Measurements from ENCODE around the gene TECPR1. TPM values are rescaled to one million over a fixed set of nuclear protein-coding genes. Genes with fewer than 3 reads are reported as not detected.

TECPR1 gene, protein sequence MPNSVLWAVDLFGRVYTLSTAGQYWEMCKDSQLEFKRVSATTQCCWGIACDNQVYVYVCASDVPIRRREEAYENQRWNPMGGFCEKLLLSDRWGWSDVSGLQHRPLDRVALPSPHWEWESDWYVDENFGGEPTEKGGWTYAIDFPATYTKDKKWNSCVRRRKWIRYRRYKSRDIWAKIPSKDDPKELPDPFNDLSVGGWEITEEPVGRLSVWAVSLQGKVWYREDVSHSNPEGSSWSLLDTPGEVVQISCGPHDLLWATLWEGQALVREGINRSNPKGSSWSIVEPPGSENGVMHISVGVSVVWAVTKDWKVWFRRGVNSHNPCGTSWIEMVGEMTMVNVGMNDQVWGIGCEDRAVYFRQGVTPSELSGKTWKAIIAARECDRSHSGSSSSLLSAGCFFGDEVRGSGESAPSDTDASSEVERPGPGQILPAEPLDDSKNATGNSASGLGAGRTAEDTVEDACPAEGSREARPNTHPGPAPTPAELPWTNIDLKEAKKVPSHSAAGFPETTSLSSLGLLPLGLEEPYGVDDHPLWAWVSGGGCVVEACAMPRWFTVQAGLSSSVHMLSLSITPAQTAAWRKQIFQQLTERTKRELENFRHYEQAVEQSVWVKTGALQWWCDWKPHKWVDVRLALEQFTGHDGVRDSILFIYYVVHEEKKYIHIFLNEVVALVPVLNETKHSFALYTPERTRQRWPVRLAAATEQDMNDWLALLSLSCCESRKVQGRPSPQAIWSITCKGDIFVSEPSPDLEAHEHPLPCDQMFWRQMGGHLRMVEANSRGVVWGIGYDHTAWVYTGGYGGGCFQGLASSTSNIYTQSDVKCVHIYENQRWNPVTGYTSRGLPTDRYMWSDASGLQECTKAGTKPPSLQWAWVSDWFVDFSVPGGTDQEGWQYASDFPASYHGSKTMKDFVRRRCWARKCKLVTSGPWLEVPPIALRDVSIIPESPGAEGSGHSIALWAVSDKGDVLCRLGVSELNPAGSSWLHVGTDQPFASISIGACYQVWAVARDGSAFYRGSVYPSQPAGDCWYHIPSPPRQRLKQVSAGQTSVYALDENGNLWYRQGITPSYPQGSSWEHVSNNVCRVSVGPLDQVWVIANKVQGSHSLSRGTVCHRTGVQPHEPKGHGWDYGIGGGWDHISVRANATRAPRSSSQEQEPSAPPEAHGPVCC
- 86.3 and 87.5 TPM in 2 replicates for total RNA-seq

DNA sequence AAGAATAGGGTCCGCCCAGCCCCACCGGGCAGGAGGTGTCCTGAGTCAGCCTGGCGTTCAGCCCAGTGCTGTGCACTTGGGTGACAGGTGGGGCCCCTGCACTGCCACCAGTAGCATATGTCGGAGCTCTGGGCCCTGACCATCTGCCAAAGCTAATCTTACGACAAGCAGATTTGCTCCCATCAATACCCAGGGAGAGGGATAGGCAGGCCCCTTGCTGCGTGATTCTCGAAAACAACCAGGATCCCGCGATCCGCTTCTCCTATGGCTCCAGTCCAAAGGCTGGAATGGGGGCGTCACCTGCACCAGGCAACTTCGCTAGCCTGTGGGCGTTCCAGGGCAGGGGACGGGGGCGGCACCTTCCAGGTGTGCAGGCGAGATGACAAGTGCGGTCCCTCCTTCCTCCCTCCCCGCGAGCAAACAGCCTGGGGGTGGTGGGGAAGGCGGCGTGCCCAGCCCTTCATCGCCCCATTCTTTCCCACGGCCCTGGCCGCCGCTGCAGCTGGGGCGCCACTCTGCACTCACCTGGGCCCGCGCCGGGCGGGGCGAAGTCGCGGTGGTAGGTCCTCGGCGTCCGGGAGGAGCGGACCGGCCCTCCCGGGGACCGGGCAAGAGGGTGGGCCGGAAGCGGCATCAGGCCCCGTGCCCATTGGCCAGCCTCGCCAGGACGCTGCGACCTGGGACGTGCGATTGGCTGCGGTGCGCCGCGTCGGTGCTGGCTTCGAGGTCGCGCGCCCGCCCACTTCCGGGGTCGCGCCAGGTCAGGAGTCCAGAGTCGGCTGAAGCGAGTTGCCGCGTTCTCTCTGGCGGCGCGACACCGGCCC, at the start of gene TECPR1:
TECPR1 (minus strand) TSS at position 632 of the 824 bp plus-strand sequence. CDS start 6,086 bp downstream, outside the sequence.
- intact Hi-C loops (cut with micrococcal nuclease), result loop anchor here (1.0 to 10.0 kb wide), 16 partner anchors 8 to 1777 kb away; partner anchors contain the start of genes ARPC1A, ASNS, BAIAP2L1 and BHLHA15

DNA sequence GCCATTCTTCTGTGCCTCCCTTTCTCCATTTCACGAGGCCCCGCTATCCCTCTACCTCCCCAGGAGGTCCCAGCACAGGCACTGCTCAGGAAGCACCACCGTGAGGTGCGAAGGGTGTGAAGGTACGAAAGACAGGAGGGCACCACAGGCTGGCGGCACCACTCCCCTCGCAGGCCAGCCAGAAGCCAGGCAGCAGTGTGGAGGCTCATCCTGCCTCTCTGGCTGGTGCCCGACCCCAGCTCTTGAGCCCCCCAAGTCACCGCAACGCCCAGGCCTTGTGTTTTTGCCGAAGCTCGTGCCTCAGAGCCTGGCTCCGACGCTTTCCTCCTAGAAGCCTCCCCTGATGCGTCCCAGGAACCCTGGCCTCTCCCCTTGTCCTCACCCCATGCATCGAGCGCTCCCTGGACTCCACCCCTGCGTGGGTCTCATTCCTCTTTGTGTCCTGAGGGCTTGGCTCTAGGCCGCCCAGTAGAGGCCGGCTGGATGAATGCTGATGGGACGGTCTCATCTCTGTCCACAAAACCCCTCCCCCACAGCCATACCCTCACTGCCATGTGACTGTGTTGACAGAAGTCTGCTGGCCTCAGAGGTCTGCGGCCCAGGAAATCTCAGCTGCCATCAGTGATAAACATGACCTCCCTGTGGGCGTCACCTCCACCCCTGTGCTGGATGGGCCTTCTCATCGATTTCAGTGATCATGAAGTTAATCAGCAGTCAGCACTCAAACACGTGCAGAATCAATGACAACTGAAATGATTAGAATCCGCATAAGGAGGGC, 48.8 kb upstream of the TECPR1 start:
- intact Hi-C loops (cut with micrococcal nuclease), result no loop called here

DNA sequence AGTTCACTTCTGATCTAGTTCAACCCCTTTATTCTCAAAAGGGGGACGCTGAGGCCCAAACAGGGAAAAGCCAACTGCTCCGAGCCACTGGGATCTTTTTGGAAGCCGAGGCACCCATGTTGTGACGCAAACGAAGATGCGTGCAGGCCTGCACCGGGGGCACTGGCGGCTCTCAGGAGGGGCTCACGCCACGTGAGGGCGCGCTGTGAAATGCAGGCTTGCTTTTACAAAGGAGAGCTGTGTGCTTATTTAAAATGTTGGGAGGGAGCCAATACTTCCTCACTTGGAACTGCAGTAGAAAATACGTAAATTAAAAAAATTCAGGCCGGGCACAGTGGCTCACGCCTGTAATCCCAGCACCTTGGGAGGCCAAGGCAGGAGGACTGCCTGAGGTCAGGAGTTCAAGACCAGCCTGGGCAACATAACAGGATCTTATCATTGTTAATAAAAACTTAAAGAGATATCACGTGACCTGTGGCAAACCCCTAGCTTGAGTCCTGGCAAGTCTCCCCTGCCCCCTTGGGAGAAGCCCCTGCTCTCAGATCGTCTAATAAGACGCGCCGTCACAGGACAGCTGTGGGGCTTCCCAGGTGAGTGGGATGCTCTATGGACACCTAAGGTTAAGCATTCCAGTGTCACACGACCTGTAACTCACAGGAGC, 45.7 kb upstream of the TECPR1 start:
- intact Hi-C loops (cut with micrococcal nuclease), result no loop called here

DNA sequence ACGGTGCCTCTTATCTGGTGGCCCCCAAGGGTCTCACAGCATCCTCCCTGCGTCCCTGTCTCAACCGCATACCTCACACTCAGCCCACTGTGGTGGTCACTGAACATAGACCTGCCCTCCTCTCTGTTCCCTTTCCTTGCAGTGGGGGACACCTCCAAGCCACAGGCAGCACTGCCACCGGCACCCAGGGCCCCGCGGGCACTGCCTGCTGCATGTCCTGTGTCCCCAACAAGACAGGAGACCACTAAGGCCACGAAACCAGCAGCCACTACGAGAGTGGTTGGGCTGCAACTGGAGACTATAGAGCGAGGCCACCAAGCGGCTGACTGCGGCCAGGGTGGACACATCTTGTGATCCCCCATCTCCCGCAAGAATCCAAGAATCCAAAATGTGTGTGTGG, 44.8 kb upstream of the TECPR1 start:
- intact Hi-C loops (cut with micrococcal nuclease), result no loop called here

DNA sequence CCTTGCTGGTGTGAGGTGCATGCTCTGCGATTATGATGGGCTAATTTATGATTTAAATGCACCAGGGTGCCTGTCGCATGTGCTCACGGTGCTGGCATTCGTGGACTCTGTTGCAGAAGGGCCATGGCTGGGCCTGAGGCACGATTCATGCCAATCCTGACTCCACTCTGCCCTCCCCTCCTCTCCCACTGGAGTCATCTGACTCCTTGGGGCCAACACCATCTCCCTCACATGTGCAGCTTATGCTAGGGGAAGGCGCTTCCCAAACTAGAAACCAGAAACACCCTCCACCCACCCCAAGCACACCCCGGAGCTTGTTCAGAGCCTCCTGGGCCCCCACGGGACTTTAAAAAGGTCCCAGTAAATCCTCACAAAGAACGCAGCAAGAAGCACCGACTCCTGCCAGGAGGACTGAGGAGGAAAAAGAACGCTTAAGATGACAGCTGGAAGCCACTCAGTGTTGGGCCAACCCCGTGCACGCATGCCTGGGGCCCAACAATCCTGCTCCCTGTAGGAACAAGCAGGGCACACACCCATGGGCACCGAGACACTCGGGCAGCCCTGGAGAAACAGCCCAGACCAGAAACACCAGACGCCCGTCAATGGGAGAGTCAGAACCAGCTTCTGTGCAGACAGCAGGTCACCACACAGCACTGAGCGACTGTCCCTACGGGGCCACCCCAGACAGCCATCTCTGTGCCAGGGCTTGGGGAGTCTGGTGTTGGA, 43.6 kb upstream of the TECPR1 start:
- intact Hi-C loops (cut with micrococcal nuclease), result no loop called here

DNA sequence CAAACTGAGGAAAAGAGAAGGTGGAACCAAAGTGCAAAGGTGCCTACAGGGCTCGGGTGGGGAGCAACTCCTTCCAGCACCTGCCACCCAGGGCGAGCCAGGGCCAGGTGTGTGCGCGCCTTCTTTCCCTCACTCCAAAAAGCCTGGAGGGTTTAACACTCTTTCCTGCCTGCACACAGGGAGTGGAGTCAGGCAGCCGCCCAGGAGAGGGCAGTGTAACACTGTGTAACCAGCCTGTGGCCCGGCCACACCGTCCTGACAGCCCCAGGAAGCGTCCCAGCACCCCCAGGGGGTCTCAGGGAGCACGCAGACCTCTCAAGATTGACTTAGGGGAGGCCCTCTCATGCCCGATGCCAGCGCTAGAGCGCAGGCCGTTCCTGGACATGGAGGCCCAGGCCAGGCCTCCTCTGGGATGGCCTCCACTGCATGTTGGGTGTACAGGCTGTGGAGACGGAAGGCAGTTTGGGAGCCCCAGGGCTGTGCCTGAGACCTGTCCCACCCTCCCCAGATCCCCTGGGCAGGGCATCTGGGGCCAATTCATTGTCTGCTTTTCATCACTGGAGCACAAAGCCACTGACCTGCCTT, 42.9 kb upstream of the TECPR1 start:
- intact Hi-C loops (cut with micrococcal nuclease), result no loop called here

DNA sequence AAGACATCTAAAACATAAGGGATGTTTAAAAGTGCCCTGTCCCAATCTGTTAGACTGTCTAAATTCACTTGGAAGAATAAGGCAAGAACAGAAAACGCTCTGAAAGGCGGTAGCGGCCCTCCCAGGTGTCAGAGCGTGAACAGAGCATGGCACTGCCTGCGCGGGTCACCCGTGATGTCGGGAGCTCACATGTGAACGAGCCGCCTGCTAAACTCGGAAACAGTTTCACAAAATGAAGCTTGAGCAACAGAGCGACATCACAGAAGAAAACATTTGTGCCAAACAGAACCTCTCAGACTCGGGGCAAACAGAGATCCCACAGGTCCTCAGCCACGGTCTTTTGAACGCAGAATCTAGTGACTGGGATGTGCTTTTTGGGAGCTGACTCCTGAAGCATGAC, 42.3 kb upstream of the TECPR1 start:
- intact Hi-C loops (cut with micrococcal nuclease), result no loop called here

DNA sequence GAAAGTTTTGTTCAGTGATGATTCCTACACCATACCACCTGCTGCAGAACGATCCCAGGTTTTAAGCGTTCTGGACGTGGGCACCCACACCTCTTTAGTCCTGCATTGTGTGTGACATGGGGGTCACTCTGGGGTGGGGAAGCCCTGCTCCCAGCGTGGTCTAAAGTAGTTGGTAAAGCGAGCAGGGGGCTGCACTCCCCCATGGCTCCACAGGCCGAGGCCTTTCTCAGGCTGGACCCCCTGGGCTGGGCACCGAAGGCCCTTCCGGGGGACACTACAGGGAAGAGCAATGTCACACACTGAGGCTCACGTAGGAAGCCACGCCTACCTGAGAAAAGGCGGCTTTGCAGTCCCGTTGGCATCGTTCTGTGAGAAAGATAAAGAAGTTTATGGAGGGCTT, 41.7 kb upstream of the TECPR1 start:
- intact Hi-C loops (cut with micrococcal nuclease), result no loop called here

DNA sequence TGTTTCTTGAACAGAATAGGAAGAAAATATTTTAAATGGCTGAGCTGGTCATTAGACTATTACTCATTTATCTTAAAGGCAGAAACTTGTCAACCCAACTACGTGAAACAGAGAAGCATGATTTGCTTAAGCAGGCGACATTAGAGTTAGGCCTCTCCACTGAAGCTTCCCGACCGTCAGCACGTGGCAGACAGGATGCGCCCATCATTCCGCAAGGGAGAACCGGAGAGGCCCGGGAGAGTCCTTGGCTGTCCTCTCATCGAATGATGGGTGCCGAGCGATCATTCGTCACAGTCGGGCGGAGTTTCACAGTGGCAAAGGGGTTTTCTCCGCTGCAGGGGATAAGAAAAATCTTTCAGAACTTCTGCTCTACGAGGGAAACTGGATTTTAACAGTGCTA, 41.2 kb upstream of the TECPR1 start:
- intact Hi-C loops (cut with micrococcal nuclease), result no loop called here

DNA sequence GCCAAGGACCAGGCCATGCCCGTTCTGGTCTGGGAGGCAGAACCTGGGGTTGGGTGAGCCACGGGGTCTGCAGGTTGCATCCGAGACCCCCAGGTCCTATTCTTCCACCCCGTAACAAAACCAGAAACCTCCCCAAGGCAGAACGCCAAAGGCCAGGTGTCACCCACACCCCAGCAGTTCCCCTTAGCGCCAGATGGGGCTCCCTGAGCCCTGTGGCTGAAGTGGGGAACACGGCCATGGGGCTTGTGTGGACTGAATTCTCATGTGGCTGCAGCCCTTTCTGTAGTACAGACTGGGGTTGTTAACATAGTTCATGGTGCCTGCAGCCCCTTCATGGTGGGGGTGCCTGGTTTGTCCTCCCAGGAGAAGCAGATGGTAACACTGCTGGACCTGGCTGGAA, 39.7 kb upstream of the TECPR1 start:
- intact Hi-C loops (cut with micrococcal nuclease), result no loop called here

DNA sequence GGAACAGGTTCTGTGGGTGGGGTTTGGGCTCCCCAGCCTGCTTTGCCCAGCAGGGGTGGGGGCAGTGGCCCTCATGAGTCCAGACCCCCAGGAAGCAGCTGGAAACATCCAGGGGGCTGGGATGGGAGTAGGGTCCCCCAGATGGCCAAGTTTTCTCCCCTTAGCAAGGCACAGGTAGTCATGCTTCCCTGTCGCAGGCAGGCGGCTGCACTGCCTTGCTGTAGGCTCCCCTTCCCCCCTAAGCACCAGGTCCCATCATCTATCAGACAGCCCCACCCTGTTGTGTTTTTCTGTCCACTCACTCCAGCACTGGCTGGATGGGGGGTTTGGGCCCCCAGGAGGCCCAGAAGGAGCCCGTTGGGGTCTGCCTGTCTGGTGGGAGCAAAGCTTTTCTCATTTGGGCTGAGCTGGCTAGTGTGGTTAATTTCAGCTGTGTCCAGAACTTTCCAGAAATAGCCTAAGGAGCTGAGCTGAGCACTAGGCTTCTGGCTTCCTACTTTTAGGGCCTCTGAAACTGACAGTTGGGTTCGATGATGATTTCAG, 37.4 kb upstream of the TECPR1 start:
- intact Hi-C loops (cut with micrococcal nuclease), result no loop called here

DNA sequence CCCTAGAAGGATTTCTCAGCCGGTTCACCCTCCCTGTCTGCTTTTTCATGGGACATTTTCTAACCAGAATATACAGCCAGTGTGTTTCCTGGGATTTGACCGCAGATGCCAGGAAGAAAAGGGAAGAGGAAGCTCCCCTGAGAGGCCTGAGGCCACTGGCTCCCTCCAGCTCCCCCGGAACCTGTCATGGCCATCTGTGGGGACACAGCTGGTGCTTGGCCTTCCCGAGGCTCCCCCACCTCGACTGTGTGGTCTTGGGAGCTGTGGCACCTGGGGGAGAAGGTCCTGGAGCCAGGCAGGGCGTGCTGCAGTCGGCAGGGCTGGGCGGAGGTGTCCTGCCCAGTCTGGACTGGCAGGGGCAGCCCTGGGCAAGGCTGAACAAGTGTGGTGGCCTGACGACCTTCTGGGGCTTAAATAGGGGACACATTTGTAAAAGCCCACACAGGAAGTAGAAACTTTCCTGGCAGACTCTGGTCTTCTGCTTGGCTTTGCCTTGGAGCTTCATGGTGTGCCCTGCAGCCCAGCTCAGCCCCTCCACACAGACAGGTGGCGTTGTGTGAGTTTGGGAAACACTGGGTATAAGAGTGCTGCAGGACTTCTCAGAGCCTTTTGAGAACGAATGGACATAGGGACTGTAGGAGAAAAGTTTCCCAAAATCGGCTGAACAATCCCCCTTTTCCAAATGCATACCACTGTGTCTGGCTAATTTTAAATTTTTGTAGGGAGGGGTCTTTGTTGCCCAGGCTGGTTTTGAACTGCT, 36.2 kb upstream of the TECPR1 start:
- intact Hi-C loops (cut with micrococcal nuclease), result no loop called here

DNA sequence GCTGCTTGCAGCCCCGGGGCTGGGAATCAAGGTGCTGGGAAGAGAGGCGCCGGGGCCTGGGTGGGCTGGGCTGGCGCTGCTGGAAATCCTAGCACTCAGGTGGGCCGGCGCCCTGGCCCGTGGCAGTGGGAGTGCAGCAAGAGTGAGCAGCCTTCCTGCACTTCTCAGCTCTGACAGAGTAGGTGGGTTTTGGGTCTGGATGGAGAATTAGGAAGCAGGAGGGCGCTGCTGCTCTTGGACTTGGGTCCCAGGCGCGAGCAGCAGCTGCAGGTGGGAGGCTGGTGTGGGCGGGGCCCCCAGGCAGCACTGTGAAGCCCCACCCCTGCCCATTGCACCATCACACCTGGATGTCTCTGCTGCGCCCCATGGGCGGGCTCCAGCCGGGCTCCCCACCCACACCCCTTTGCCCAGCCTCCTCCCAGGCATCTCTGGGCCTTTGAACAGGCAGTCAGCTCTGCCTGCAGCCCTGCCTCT, 35.5 kb upstream of the TECPR1 start:
- intact Hi-C loops (cut with micrococcal nuclease), result no loop called here

DNA sequence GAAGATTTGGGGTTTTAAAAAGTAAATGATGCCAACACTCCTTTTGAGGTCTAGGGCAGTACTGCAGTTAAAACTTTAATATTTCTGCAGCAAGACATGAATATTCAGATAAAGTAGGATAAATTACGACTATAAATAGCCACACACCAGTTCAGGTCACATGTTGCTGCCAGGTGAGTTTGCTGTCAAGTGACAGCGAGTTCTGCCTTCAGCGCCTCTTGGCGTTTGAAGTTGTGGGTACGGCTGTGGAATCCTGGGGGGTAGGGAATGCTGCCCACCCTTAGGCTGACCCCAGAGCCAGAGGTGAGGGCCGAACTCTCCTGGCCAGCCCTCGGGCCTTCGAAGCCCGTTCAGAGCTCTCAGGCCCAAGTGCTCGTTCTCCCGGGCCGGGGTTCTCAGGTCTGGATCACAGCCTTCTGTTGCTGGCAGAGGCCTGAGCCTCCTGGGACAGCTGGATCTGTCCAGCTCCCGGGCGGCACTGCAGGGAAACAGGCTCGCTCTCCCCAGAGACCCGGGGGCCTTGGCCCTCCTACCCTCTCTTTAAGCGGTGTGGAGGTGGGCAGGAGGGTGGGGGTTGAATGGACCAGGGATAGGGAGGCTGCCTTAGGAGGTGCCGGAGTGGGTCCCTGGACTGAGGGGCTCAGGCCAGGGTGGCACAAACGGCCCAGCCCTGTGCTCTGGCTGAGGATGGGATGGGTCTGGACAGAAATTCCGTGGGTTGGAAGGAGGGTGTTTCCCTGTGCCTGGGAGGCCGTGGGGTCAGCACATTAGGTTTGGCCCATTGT, 34.9 kb upstream of the TECPR1 start:
- intact Hi-C loops (cut with micrococcal nuclease), result no loop called here

DNA sequence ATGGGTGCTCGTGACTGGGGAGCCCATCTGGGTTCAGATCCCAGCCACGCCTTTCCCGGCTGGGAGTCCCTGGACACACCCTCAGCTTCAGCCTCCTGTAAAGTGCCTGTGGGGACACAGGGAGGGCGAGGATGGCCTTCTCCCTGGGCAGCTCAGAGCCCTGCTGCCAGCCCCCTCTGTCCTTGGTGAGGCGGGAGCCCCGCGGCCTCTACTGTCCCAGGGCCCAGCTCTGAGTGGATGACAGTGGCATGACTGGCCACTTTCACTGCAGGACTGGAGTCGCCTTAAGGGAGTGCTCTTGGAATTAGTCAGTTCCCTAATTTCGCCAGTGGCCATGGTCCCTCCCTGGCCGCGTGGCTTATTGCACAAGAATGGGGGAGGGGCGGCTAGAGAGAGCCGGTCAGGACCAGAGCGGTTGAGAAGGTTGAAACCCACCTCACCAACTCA, 34.1 kb upstream of the TECPR1 start:
- intact Hi-C loops (cut with micrococcal nuclease), result no loop called here

Data from T-helper 1 cell treated with Interleukin-12 subunit alpha and Interleukin-12 subunit beta and Interleukin-4 antibody, amounts not matched to agents 30 ng/mL and 1 ng/mL, for 36 hours (primary cell).